Osteoblast (primary cell): ENCODE results near the gene TP53I3. TPM values are rescaled to one million over a fixed set of nuclear protein-coding genes. Genes with fewer than 3 reads are reported as not detected.
"Not testable (repeated sequence)": the region's sequence is repeated elsewhere in the genome, so short reads cannot be mapped to it uniquely, and the experiment has no call there.

Source experiments
- DNase-seq: peaks from one replicate; pipeline ENCODE4 v3.0.0; 2011; ENCODE audit warnings: low spot score, mixed read lengths; ENCODE audit not compliant: insufficient read length; ENCODE audit errors: missing footprints
- H2AFZ ChIP-seq: 2 replicates; pipeline ENCODE4 v1.6.0; 2011; ENCODE audit warnings: mild to moderate bottlenecking, low read length
- H3K27ac ChIP-seq: 2 replicates; pipeline ENCODE4 v1.5.1; 2011; ENCODE audit warnings: mild to moderate bottlenecking, low read depth, low read length, moderate library complexity
- H3K27me3 ChIP-seq: 2 replicates; pipeline ENCODE4 v1.6.0; 2012; ENCODE audit warnings: mild to moderate bottlenecking, control low read depth, inconsistent platforms, low read length, moderate library complexity; ENCODE audit not compliant: insufficient read depth
- H3K36me3 ChIP-seq: 2 replicates; pipeline ENCODE4 v1.5.1; 2011; ENCODE audit warnings: mild to moderate bottlenecking, low read length, control low read depth, moderate library complexity; ENCODE audit not compliant: insufficient read depth
- H3K4me1 ChIP-seq: 2 replicates; pipeline ENCODE4 v1.5.1; 2011; ENCODE audit warnings: mild to moderate bottlenecking, low read length, control low read depth, moderate library complexity; ENCODE audit not compliant: insufficient read depth
- H3K4me2 ChIP-seq: 2 replicates; pipeline ENCODE4 v1.6.0; 2011; ENCODE audit warnings: mild to moderate bottlenecking, low read length; ENCODE audit not compliant: insufficient read depth
- H3K4me3 ChIP-seq: fragments of 200-600 bp; sonication (generic); 3 replicates; pipeline ENCODE4 v1.5.1; 2012; ENCODE audit warnings: mild to moderate bottlenecking, low read length, inconsistent platforms; ENCODE audit not compliant: insufficient read depth
- H3K79me2 ChIP-seq: 2 replicates; pipeline ENCODE4 v1.6.0; 2012; ENCODE audit warnings: mild to moderate bottlenecking, low read length, control low read depth, inconsistent platforms; ENCODE audit not compliant: insufficient read depth
- H3K9me3 ChIP-seq: 2 replicates; pipeline ENCODE4 v1.5.1; 2011; ENCODE audit warnings: low read depth, low read length, control low read depth
- H4K20me1 ChIP-seq: 2 replicates; pipeline ENCODE4 v1.6.0; 2012; ENCODE audit warnings: mild to moderate bottlenecking, low read length, control low read depth; ENCODE audit not compliant: insufficient read depth
- CTCF ChIP-seq: IDR thresholded peaks from 2 replicates; pipeline ENCODE4 v1.5.1; 2011; ENCODE audit warnings: mild to moderate bottlenecking, low read depth, low read length, moderate library complexity; ENCODE audit errors: extremely low read depth
- small RNA-seq: library from RNA; depleted of rRNA; stranded (forward); fragments of <200 nt; gene quantifications from one replicate; pipeline ENCODE3, GENCODE V24; 2012
- total RNA-seq: library from RNA; depleted of rRNA; stranded (reverse); fragments of >200 nt; gene quantifications from 2 replicates; pipeline ENCODE4 v1.2.3, GENCODE V29; 2012

The TP53I3 gene
- total RNA-seq, 1 donor, result 59.4 TPM

GRCh38 chr2:24045511-24046508, 38.8 kb downstream of the TP53I3 start:
- Histone ChIP-seq H3K4me2 (peak overlapping the region; percentile 97), H3K9me3 (no peaks in the 10 kb centered on the region), H2AFZ (peak overlapping the region; percentile 97), H3K27me3 (peaks cover 3% of the 10 kb centered on the region), H3K27ac (peak overlapping the region; percentile 24), H4K20me1 (no peaks in the 10 kb centered on the region), H3K4me1 (peaks cover 20% of the 10 kb centered on the region), H3K4me3 (peak overlapping the region; percentile 99), H3K36me3 (no peaks in the 10 kb centered on the region), H3K79me2 (peaks cover 31% of the 10 kb centered on the region)
- no peak for TF ChIP-seq CTCF
- DNase-seq, result no peak

- H3K27ac ChIP-seq, H3K9me3 ChIP-seq, H3K27me3 ChIP-seq, DNase-seq, H3K4me2 ChIP-seq, H3K4me3 ChIP-seq, H4K20me1 ChIP-seq, H2AFZ ChIP-seq: not testable (repeated sequence)
- Histone ChIP-seq H3K36me3 (peaks cover 12% of the 10 kb centered on the region), H3K79me2 (peaks cover 37% of the 10 kb centered on the region), H3K4me1 (peaks cover 13% of the 10 kb centered on the region)
Observed at GRCh38 chr2:24043133-24043532, 41.5 kb downstream of the TP53I3 start.

GRCh38 chr2:24040511-24040910, 44.1 kb downstream of the TP53I3 start:
- no peaks in the 10 kb centered on the region for H4K20me1 ChIP-seq
- no peak for TF ChIP-seq CTCF
- H3K27ac ChIP-seq, result no peak overlapping the region
- peaks cover 31% of the 10 kb centered on the region for H3K79me2 ChIP-seq
- no peaks in the 10 kb centered on the region for H3K4me1 ChIP-seq
- H3K36me3 ChIP-seq, result peaks cover 22% of the 10 kb centered on the region
- H3K4me2 ChIP-seq, result no peak overlapping the region
- H3K27me3 ChIP-seq, result no peaks in the 10 kb centered on the region
- no peaks in the 10 kb centered on the region for H3K9me3 ChIP-seq
- H2AFZ ChIP-seq, result no peak overlapping the region
- DNase-seq, result no peak
- H3K4me3 ChIP-seq, result no peak overlapping the region

- no peak for TF ChIP-seq CTCF
- Histone ChIP-seq H3K4me2 (no peak overlapping the region), H3K36me3 (peaks cover 22% of the 10 kb centered on the region), H2AFZ (no peak overlapping the region), H3K27ac (no peak overlapping the region), H3K4me1 (no peaks in the 10 kb centered on the region), H3K79me2 (peaks cover 24% of the 10 kb centered on the region), H3K27me3 (no peaks in the 10 kb centered on the region), H3K9me3 (no peaks in the 10 kb centered on the region), H4K20me1 (no peaks in the 10 kb centered on the region), H3K4me3 (no peak overlapping the region)
- DNase-seq, result no peak
Observed at GRCh38 chr2:24038786-24039499, 45.7 kb downstream of the TP53I3 start.

Small RNA genes within 50 kb of the gene (small RNA-seq; reads per million reads assigned to genes)
- gene RNU6-370P, result not detected

Other genes with a start within 250 kb of the TP53I3 start
- 17.4 and 18.0 TPM in 2 replicates for gene ATAD2B, start 157.7 kb downstream of the TP53I3 start, total RNA-seq
- 10.9 and 13.8 TPM in 2 replicates for gene UBXN2A, start 144.4 kb downstream of the TP53I3 start, total RNA-seq
- 0.36 TPM in 1 of 2 replicates, not detected in the other for gene MFSD2B, start 74.7 kb downstream of the TP53I3 start, total RNA-seq
- gene WDCP, start 37.4 kb downstream of the TP53I3 start, total RNA-seq, result 8.3 and 9.1 TPM in 2 replicates
- 2.7 and 3.3 TPM in 2 replicates for gene FKBP1B, start 35.1 kb downstream of the TP53I3 start, total RNA-seq
- gene SF3B6, start 8.5 kb downstream of the TP53I3 start, total RNA-seq, result 96.6 and 109 TPM in 2 replicates
- 0.88 TPM in 1 of 2 replicates, not detected in the other for gene PFN4, start 38.5 kb upstream of the TP53I3 start, total RNA-seq
- 11.6 and 13.8 TPM in 2 replicates for gene FAM228B, start 38.6 kb upstream of the TP53I3 start, total RNA-seq
- gene FAM228A, start 90.2 kb upstream of the TP53I3 start, total RNA-seq, result 1.4 and 1.5 TPM in 2 replicates